NCI-H510A (cell line): ENCODE data around the gene AFAP1L2.

Source experiments
- DNase-seq: peaks from one replicate; lab custom pipeline; 2025; lab: John Stamatoyannopoulos, UW

The AFAP1L2 gene

GRCh38 chr10:114408968-114409444 lies 4.7 kb upstream of the AFAP1L2 start:
- no peak for DNase-seq

- peak; percentile 75 for DNase-seq
These were observed 4.0 kb upstream of the AFAP1L2 start for GRCh38 chr10:114408112-114408967.

GRCh38 chr10:114406455-114406854 lies 2.2 kb upstream of the AFAP1L2 start:
- no peak for DNase-seq

GRCh38 chr10:114405011-114405350 lies 679 bp upstream of the AFAP1L2 start:
- DNase-seq: no peak

GRCh38 chr10:114403541-114404161 lies 651 bp downstream of the AFAP1L2 start:
- DNase-seq: no peak

- no peak for DNase-seq
These were observed 1.3 kb downstream of the AFAP1L2 start for GRCh38 chr10:114402871-114403540.

- DNase-seq: no peak
These were observed 2.1 kb downstream of the AFAP1L2 start for GRCh38 chr10:114402233-114402632.

GRCh38 chr10:114401195-114401791 lies 3.0 kb downstream of the AFAP1L2 start:
- no peak for DNase-seq

- no peak for DNase-seq
These were observed 4.2 kb downstream of the AFAP1L2 start for GRCh38 chr10:114400091-114400490.

GRCh38 chr10:114399576-114399975 lies 4.7 kb downstream of the AFAP1L2 start:
- no peak for DNase-seq

GRCh38 chr10:114398587-114399331 lies 5.5 kb downstream of the AFAP1L2 start:
- no peak for DNase-seq

GRCh38 chr10:114397651-114398145 lies 6.6 kb downstream of the AFAP1L2 start:
- no peak for DNase-seq

GRCh38 chr10:114396464-114396863 lies 7.8 kb downstream of the AFAP1L2 start:
- no peak for DNase-seq

GRCh38 chr10:114395366-114396022 lies 8.8 kb downstream of the AFAP1L2 start:
- DNase-seq: no peak

GRCh38 chr10:114394531-114394930 lies 9.8 kb downstream of the AFAP1L2 start:
- no peak for DNase-seq

- no peak for DNase-seq
These were observed 10.4 kb downstream of the AFAP1L2 start for GRCh38 chr10:114393886-114394285.

- no peak for DNase-seq
These were observed 10.8 kb downstream of the AFAP1L2 start for GRCh38 chr10:114393482-114393881.

GRCh38 chr10:114392112-114392835 lies 12.0 kb downstream of the AFAP1L2 start:
- DNase-seq: no peak

GRCh38 chr10:114391599-114391998 lies 12.7 kb downstream of the AFAP1L2 start:
- DNase-seq: no peak

- DNase-seq: no peak
These were observed 14.9 kb downstream of the AFAP1L2 start for GRCh38 chr10:114389426-114389825.
